ENCODE results near the gene AQP3.
"Not testable (repeated sequence)": the region's sequence is repeated elsewhere in the genome, so short reads cannot be mapped to it uniquely, and the experiment has no call there.

The AQP3 gene

GRCh38 chr9:33446946-33447798 is at the start of gene AQP3:
Gene AQP3, minus strand, starts transcription at chr9:33447593. Its CDS starts 63 bp downstream, at chr9:33447530.
- peak; percentile 65 to 86 for DNase-seq

GRCh38 chr9:33493819-33494218 is 46.4 kb upstream of the AQP3 start:
- DNase-seq: not testable (repeated sequence)

- no peak for DNase-seq
Observed at GRCh38 chr9:33489066-33489465, 41.7 kb upstream of the AQP3 start.

- DNase-seq: not testable (repeated sequence)
Observed at GRCh38 chr9:33485312-33485711, 37.9 kb upstream of the AQP3 start.

GRCh38 chr9:33480976-33481375 is 33.6 kb upstream of the AQP3 start:
- no peak for DNase-seq

GRCh38 chr9:33480106-33480505 is 32.7 kb upstream of the AQP3 start:
- no peak for DNase-seq

- DNase-seq: no peak
Observed at GRCh38 chr9:33476503-33476902, 29.1 kb upstream of the AQP3 start.

GRCh38 chr9:33475357-33475756 is 28.0 kb upstream of the AQP3 start:
- DNase-seq: no peak

- DNase-seq: peak; percentile 99
Observed at GRCh38 chr9:33473643-33474352, 26.4 kb upstream of the AQP3 start, which contains the start of gene NOL6. Gene NOL6, minus strand, starts transcription at chr9:33473924. Its CDS starts 82 bp downstream, at chr9:33473842.

GRCh38 chr9:33472881-33473615 is 25.7 kb upstream of the AQP3 start:
- DNase-seq: no peak

GRCh38 chr9:33472171-33472880 is 24.9 kb upstream of the AQP3 start:
- DNase-seq: no peak

GRCh38 chr9:33471361-33471760 is 24.0 kb upstream of the AQP3 start:
- DNase-seq: no peak

- no peak for DNase-seq
Observed at GRCh38 chr9:33469891-33470290, 22.5 kb upstream of the AQP3 start.

- DNase-seq: no peak
Observed at GRCh38 chr9:33468797-33469621, 21.6 kb upstream of the AQP3 start.

GRCh38 chr9:33468215-33468730 is 20.9 kb upstream of the AQP3 start:
- DNase-seq: no peak

- no peak for DNase-seq
Observed at GRCh38 chr9:33467526-33467925, 20.1 kb upstream of the AQP3 start.

- peak in 1 of 2 experiments; percentile 33 for DNase-seq
Observed at GRCh38 chr9:33466565-33467495, 19.4 kb upstream of the AQP3 start.

- DNase-seq: no peak
Observed at GRCh38 chr9:33465596-33466564, 18.5 kb upstream of the AQP3 start.

- no peak for DNase-seq
Observed at GRCh38 chr9:33465096-33465495, 17.7 kb upstream of the AQP3 start.

Measured in NCI-H524 (cell line).